ENCODE measurements around the gene HOPX.

HOPX gene

GRCh38 chr4:56657818-56658217 is 23.3 kb downstream of the HOPX start:
- DNase-seq: no peak
- Histone ChIP-seq H3K4me3 (ENCODE audit: low read length) (no peak overlapping the region), H3K9me3 (replicated peaks; ENCODE audit: insufficient read depth, low read length) (no peaks in the 10 kb centered on the region), H3F3A (ENCODE audit: insufficient read depth, low read length) (no peaks in the 10 kb centered on the region), H3K4me2 (ENCODE audit: low read depth, low read length) (no peak overlapping the region), H3K4me1 (ENCODE audit: low read length) (peaks cover 9% of the 10 kb centered on the region), H3K9me2 (replicated peaks; ENCODE audit: insufficient read depth, low read length) (no peaks in the 10 kb centered on the region), H3K27ac (ENCODE audit: low read length) (no peak overlapping the region), H2AFZ (ENCODE audit: low read length) (no peak overlapping the region), H3K27me3 (replicated peaks; ENCODE audit: insufficient read depth, low read length) (peaks cover 7% of the 10 kb centered on the region; the same call in 1 of the 2 replicates), H3K36me3 (replicated peaks; ENCODE audit: insufficient read depth, low read length) (no peaks in the 10 kb centered on the region), H3K79me2 (ENCODE audit: low read length) (no peaks in the 10 kb centered on the region), H4K20me1 (ENCODE audit: insufficient read depth, low read length) (no peaks in the 10 kb centered on the region), H3K9ac (ENCODE audit: low read length) (no peak overlapping the region)
- TF ChIP-seq EZH2phosphoT487 (IDR thresholded peaks at IDR 0.05; ENCODE audit: low read length) (no peak), EZH2 (optimal IDR thresholded peaks at IDR 0.05; ENCODE audit: low read depth, low read length) (no peak)
- TF ChIP-seq, protein P1, sequence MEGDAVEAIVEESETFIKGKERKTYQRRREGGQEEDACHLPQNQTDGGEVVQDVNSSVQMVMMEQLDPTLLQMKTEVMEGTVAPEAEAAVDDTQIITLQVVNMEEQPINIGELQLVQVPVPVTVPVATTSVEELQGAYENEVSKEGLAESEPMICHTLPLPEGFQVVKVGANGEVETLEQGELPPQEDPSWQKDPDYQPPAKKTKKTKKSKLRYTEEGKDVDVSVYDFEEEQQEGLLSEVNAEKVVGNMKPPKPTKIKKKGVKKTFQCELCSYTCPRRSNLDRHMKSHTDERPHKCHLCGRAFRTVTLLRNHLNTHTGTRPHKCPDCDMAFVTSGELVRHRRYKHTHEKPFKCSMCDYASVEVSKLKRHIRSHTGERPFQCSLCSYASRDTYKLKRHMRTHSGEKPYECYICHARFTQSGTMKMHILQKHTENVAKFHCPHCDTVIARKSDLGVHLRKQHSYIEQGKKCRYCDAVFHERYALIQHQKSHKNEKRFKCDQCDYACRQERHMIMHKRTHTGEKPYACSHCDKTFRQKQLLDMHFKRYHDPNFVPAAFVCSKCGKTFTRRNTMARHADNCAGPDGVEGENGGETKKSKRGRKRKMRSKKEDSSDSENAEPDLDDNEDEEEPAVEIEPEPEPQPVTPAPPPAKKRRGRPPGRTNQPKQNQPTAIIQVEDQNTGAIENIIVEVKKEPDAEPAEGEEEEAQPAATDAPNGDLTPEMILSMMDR (IDR thresholded peaks at IDR 0.05; ENCODE audit: low read length): no peak

DNA sequence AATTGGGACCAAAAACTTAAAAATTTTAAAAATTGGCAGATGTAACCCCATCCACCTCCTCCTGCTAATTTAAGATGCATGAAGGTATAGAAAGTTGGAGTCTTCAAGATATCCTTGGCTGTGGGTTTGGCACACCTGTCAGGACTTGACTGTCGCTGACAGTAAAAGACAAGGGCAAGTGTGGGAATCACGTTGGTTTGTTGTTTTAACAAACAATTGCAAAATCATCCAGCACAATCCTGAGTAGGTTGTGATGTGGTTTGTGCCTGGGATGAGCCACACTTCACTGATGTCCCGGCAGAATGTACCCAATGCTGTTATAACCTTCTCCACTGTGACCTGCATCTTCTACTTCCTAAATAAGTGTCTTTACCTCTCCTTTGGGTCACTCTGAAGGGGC is 24.0 kb downstream of the HOPX start:
- Histone ChIP-seq H3K9me2 (replicated peaks; ENCODE audit: insufficient read depth, low read length) (no peaks in the 10 kb centered on the region), H3K4me3 (ENCODE audit: low read length) (no peak overlapping the region), H3K79me2 (ENCODE audit: low read length) (no peaks in the 10 kb centered on the region), H3K9ac (ENCODE audit: low read length) (no peak overlapping the region), H3K27me3 (replicated peaks; ENCODE audit: insufficient read depth, low read length) (peaks cover 7% of the 10 kb centered on the region; the same call in 1 of the 2 replicates), H3K4me2 (ENCODE audit: low read depth, low read length) (no peak overlapping the region), H2AFZ (ENCODE audit: low read length) (no peak overlapping the region), H3K4me1 (ENCODE audit: low read length) (peaks cover 9% of the 10 kb centered on the region), H3F3A (ENCODE audit: insufficient read depth, low read length) (no peaks in the 10 kb centered on the region), H3K9me3 (replicated peaks; ENCODE audit: insufficient read depth, low read length) (no peaks in the 10 kb centered on the region), H3K27ac (ENCODE audit: low read length) (no peak overlapping the region), H4K20me1 (ENCODE audit: insufficient read depth, low read length) (no peaks in the 10 kb centered on the region), H3K36me3 (replicated peaks; ENCODE audit: insufficient read depth, low read length) (no peaks in the 10 kb centered on the region)
- no peak for DNase-seq
- TF ChIP-seq EZH2 (optimal IDR thresholded peaks at IDR 0.05; ENCODE audit: low read depth, low read length): no peak
- no peak for TF ChIP-seq EZH2phosphoT487 (IDR thresholded peaks at IDR 0.05; ENCODE audit: low read length)
- TF ChIP-seq, protein P1 (IDR thresholded peaks at IDR 0.05; ENCODE audit: low read length): no peak

DNA sequence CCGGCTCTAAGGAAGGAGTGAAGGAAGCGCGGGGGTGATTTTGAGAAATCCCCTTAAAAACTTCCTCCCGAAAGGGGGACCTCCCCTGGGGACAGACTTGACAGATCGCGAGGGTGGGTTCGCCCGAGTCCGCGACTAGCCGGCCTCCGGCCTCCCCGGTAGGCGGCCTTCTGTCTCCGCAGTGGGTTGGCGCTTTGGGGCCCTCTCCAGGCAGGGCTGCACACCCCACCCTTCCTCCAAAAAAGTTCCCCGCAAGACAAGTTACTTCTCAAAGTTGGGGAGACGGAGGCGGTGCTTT is 24.8 kb downstream of the HOPX start:
- Histone ChIP-seq H3K36me3 (replicated peaks; ENCODE audit: insufficient read depth, low read length) (no peaks in the 10 kb centered on the region), H3K4me2 (ENCODE audit: low read depth, low read length) (peak overlapping the region; percentile 86; the same call in 1 of the 2 replicates), H2AFZ (ENCODE audit: low read length) (peak overlapping the region; percentile 90), H3K9ac (ENCODE audit: low read length) (peak overlapping the region; percentile 34; the same call in 1 of the 2 replicates), H3K9me2 (replicated peaks; ENCODE audit: insufficient read depth, low read length) (no peaks in the 10 kb centered on the region), H3K9me3 (replicated peaks; ENCODE audit: insufficient read depth, low read length) (no peaks in the 10 kb centered on the region), H3K27ac (ENCODE audit: low read length) (no peak overlapping the region), H3K4me3 (ENCODE audit: low read length) (peak overlapping the region; percentile 63), H3K27me3 (replicated peaks; ENCODE audit: insufficient read depth, low read length) (peaks cover 7% of the 10 kb centered on the region; the same call in 1 of the 2 replicates), H4K20me1 (ENCODE audit: insufficient read depth, low read length) (no peaks in the 10 kb centered on the region), H3K79me2 (ENCODE audit: low read length) (no peaks in the 10 kb centered on the region), H3K4me1 (ENCODE audit: low read length) (peaks cover 9% of the 10 kb centered on the region), H3F3A (ENCODE audit: insufficient read depth, low read length) (no peaks in the 10 kb centered on the region)
- TF ChIP-seq EZH2 (optimal IDR thresholded peaks at IDR 0.05; ENCODE audit: low read depth, low read length): no peak
- TF ChIP-seq, protein P1 (IDR thresholded peaks at IDR 0.05; ENCODE audit: low read length): peak; percentile 40
- TF ChIP-seq EZH2phosphoT487 (IDR thresholded peaks at IDR 0.05; ENCODE audit: low read length): no peak
- peak; percentile 12 for DNase-seq
